Hepatocyte (in vitro differentiated cells): ENCODE results near the gene SMIM12. TPM values are rescaled to one million over a fixed set of nuclear protein-coding genes. Genes with fewer than 3 reads are reported as not detected.

Experiments used
- DNase-seq: peaks from one replicate; pipeline ENCODE4 v3.0.0-alpha.2; 2016; ENCODE audit warnings: low spot score
- H2AFZ ChIP-seq: fragments of 200-600 bp; sonication (generic); 2 replicates; pipeline ENCODE4 v1.6.0; 2016; ENCODE audit warnings: antibody characterized with exemption, mild to moderate bottlenecking
- H3K27ac ChIP-seq: fragments of 200-600 bp; sonication (generic); 2 replicates; pipeline ENCODE4 v1.5.1; 2016; ENCODE audit warnings: mild to moderate bottlenecking
- H3K27me3 ChIP-seq: fragments of 200-600 bp; sonication (generic); 2 replicates; pipeline ENCODE4 v1.6.1; 2016
- H3K36me3 ChIP-seq: fragments of 200-600 bp; sonication (generic); replicated peaks from 2 replicates; pipeline ENCODE4 v1.5.1; 2016; ENCODE audit warnings: low read depth; ENCODE audit not compliant: insufficient read depth
- H3K4me1 ChIP-seq: fragments of 200-600 bp; sonication (generic); 2 replicates; pipeline ENCODE4 v1.5.1; 2016; ENCODE audit warnings: mild to moderate bottlenecking, moderate library complexity; ENCODE audit not compliant: insufficient read depth
- H3K4me2 ChIP-seq: fragments of 200-600 bp; sonication (generic); 2 replicates; pipeline ENCODE4 v1.6.0; 2016
- H3K4me3 ChIP-seq: fragments of 200-600 bp; sonication (generic); 2 replicates; pipeline ENCODE4 v1.5.1; 2016; ENCODE audit warnings: mild to moderate bottlenecking
- H3K79me2 ChIP-seq: fragments of 200-600 bp; sonication (generic); 2 replicates; pipeline ENCODE4 v1.6.0; 2017; ENCODE audit warnings: mild to moderate bottlenecking
- H3K9me2 ChIP-seq: fragments of 200-600 bp; sonication (generic); replicated peaks from 2 replicates; pipeline ENCODE4 v1.6.0; 2017; ENCODE audit warnings: mild to moderate bottlenecking; ENCODE audit not compliant: insufficient read depth
- H3K9me3 ChIP-seq: fragments of 200-600 bp; sonication (generic); 2 replicates; pipeline ENCODE4 v1.5.1; 2016; ENCODE audit warnings: low read depth, mild to moderate bottlenecking
- H4K20me1 ChIP-seq: fragments of 200-600 bp; sonication (generic); 2 replicates; pipeline ENCODE4 v1.6.0; 2016; ENCODE audit warnings: mild to moderate bottlenecking; ENCODE audit not compliant: insufficient read depth, poor library complexity, severe bottlenecking
- EZH2 ChIP-seq: fragments of 200-600 bp; sonication (generic); IDR thresholded peaks from 2 replicates; pipeline ENCODE4 v1.6.1; 2016; ENCODE audit warnings: antibody characterized with exemption, mild to moderate bottlenecking, borderline replicate concordance
- EZH2phosphoT487 ChIP-seq: fragments of 200-600 bp; sonication (generic); IDR thresholded peaks from one replicate; pipeline ENCODE4 v1.6.1; 2018; ENCODE audit warnings: antibody characterized with exemption, mild to moderate bottlenecking, low read depth, moderate library complexity; ENCODE audit not compliant: unreplicated experiment, severe bottlenecking
- WGBS: methylation state at CpG from one replicate; pipeline ENCODE4 v1.1.6; 2016; ENCODE audit warnings: low lambda C conversion rate; ENCODE audit errors: missing lambda C conversion rate; 5-methylcytosine and 5-hydroxymethylcytosine counted together
- polyA plus RNA-seq: library from polyadenylated mRNA; unstranded; fragments of >200 nt; fragmentation: Nextera tagmentation; extraction: Ambion mirVana; gene quantifications from 2 replicates; pipeline ENCODE4 v1.2.1, GENCODE V29; 2016
- total RNA-seq: library from RNA; depleted of rRNA; stranded (reverse); fragments of >200 nt; gene quantifications from 2 replicates; pipeline ENCODE4 v1.2.3, GENCODE V29; 2014
- TF ChIP-seq, protein P1 (sequence below): fragments of 200-600 bp; sonication (generic); IDR thresholded peaks from 2 replicates; pipeline ENCODE4 v1.5.1; 2016; ENCODE audit warnings: antibody characterized with exemption, mild to moderate bottlenecking; ENCODE audit not compliant: poor library complexity

SMIM12 gene
- total and polyA plus RNA-seq, 2 experiments from 2014 or later = 21.9 to 53.8 TPM

DNA sequence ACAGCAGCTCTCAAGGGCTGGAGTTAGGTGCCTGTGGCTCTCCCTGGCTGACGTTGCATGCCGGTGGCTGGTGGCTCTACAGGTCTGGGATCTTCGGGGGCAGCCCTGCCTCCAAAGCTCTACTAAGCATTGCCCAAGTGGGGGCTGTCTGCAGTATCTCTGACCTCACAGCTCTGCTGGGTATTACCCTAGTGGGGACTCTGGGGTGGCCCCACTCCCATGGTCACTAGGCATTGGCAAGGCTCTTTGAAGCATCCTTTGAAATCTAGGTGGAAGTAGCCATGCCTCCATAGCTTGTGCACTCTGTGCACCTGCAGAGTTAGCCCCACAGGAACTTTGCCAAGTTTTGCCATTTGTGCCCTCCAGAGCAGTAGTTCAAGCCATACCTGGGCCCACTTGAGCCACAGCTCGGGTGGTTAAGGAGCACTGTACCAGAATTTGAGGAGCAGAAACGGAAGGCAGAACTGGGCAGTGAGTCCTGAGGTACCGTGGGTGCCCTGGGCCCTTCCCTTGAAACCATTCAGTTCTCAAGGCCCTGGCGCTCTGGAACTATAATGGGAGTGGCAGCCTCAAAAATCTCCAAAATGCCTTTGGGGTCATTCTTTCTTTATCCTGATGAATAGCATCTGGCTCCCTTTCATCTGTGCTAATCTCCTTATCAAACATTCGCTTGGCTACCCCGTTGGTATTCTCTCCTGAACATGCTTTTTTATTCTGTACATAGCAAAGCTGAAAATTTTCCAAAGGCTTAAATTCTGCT, 51.3 kb downstream of the SMIM12 start:
- 77% methylated on average over 9 of the region's 9 CpGs for WGBS

DNA sequence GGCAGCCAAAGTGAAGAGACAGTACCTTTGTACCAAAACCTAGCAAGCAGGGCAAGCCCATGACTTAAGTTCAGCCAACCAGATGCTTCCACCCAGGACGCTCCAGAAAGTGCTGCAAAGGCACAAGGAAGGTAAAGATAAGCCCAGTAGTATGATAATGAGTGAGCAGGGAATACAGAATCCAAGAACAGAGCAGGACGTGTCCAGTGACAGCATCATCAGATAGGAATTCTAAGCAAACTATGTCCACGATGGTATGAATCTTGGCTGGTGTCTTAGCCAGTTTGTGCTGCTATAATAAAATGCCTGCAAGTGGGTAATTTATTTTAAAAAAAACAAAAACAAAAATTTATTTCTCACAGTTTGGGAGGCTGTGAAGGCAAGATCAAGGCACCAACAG, 53.2 kb downstream of the SMIM12 start:
- H3K4me1 ChIP-seq = no peaks in the 10 kb centered on the region
- DNase-seq = no peak
- H3K79me2 ChIP-seq = no peaks in the 10 kb centered on the region
- no peaks in the 10 kb centered on the region for H4K20me1 ChIP-seq
- no peak overlapping the region for H3K4me3 ChIP-seq
- H3K27ac ChIP-seq = no peak overlapping the region
- no peak overlapping the region for H3K4me2 ChIP-seq
- no peak overlapping the region for H2AFZ ChIP-seq
- no peaks in the 10 kb centered on the region for H3K9me2 ChIP-seq
- no peaks in the 10 kb centered on the region for H3K36me3 ChIP-seq
- no peaks in the 10 kb centered on the region for H3K9me3 ChIP-seq
- H3K27me3 ChIP-seq = no peaks in the 10 kb centered on the region
- no peak for TF ChIP-seq EZH2phosphoT487
- TF ChIP-seq, protein P1, sequence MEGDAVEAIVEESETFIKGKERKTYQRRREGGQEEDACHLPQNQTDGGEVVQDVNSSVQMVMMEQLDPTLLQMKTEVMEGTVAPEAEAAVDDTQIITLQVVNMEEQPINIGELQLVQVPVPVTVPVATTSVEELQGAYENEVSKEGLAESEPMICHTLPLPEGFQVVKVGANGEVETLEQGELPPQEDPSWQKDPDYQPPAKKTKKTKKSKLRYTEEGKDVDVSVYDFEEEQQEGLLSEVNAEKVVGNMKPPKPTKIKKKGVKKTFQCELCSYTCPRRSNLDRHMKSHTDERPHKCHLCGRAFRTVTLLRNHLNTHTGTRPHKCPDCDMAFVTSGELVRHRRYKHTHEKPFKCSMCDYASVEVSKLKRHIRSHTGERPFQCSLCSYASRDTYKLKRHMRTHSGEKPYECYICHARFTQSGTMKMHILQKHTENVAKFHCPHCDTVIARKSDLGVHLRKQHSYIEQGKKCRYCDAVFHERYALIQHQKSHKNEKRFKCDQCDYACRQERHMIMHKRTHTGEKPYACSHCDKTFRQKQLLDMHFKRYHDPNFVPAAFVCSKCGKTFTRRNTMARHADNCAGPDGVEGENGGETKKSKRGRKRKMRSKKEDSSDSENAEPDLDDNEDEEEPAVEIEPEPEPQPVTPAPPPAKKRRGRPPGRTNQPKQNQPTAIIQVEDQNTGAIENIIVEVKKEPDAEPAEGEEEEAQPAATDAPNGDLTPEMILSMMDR = no peak
- no peak for TF ChIP-seq EZH2
- WGBS = 50% methylated on average over 3 of the region's 3 CpGs

More for the DNA sequence above, 51.3 kb downstream of the SMIM12 start:
- TF ChIP-seq, protein P1 = no peak
- no peak for TF ChIP-seq EZH2phosphoT487
- no peak for TF ChIP-seq EZH2
- Histone ChIP-seq H3K9me2 (no peaks in the 10 kb centered on the region), H3K27me3 (no peaks in the 10 kb centered on the region), H3K4me1 (no peaks in the 10 kb centered on the region), H3K79me2 (no peaks in the 10 kb centered on the region), H3K4me2 (no peak overlapping the region), H2AFZ (no peak overlapping the region), H3K36me3 (no peaks in the 10 kb centered on the region), H3K4me3 (no peak overlapping the region), H3K9me3 (no peaks in the 10 kb centered on the region), H4K20me1 (no peaks in the 10 kb centered on the region), H3K27ac (no peak overlapping the region)
- no peak for DNase-seq

DNA sequence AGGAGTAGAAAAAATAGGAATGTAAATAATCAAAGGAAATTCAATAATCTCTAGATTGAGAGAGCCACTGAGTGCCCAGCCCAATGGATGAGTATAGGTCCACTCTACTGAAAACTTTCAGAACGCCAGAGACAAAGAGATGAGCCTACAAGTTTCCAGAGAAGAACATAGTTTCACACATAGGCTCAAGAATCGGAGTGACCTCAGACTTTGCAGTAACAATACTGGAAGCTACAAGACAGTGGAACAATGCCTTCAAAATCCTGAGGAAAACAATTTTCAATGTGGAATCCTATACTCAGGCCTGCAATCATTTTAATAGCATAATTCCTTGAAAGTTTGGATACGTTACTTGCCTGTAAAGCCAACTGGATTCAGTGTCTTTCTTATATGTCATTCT, 55.8 kb downstream of the SMIM12 start:
- H3K4me2 ChIP-seq = no peak overlapping the region
- no peaks in the 10 kb centered on the region for H3K27me3 ChIP-seq
- TF ChIP-seq EZH2phosphoT487 (no peak), EZH2 (no peak)
- TF ChIP-seq, protein P1 = no peak
- H3K79me2 ChIP-seq = no peaks in the 10 kb centered on the region
- no peaks in the 10 kb centered on the region for H3K9me3 ChIP-seq
- no peak overlapping the region for H2AFZ ChIP-seq
- H3K4me3 ChIP-seq = no peak overlapping the region
- DNase-seq = no peak
- H4K20me1 ChIP-seq = no peaks in the 10 kb centered on the region
- WGBS = 94% methylated on average over 3 of the region's 3 CpGs
- no peak overlapping the region for H3K27ac ChIP-seq
- no peaks in the 10 kb centered on the region for H3K4me1 ChIP-seq
- no peaks in the 10 kb centered on the region for H3K36me3 ChIP-seq
- H3K9me2 ChIP-seq = no peaks in the 10 kb centered on the region

Other genes with a start within 250 kb of the SMIM12 start
- gene GJB5, start 104.7 kb downstream of the SMIM12 start, total RNA-seq = 0.76 and 0.80 TPM in 2 replicates
- 0.85 and 1.1 TPM in 2 replicates for gene GJB5, start 104.7 kb downstream of the SMIM12 start, polyA plus RNA-seq
- gene GJB4, start 100.0 kb downstream of the SMIM12 start, total RNA-seq = 1.00 and 2.0 TPM in 2 replicates
- 1.3 and 2.5 TPM in 2 replicates for gene GJB4, start 100.0 kb downstream of the SMIM12 start, polyA plus RNA-seq
- 2.8 and 3.2 TPM in 2 replicates for gene GJB3, start 78.5 kb downstream of the SMIM12 start, total RNA-seq
- gene GJB3, start 78.5 kb downstream of the SMIM12 start, polyA plus RNA-seq = 2.0 and 8.4 TPM in 2 replicates
- gene GJA4, start 66.8 kb downstream of the SMIM12 start, total RNA-seq = 2.5 and 3.8 TPM in 2 replicates
- gene GJA4, start 66.8 kb downstream of the SMIM12 start, polyA plus RNA-seq = 3.7 and 7.7 TPM in 2 replicates
- gene DLGAP3, start 69.9 kb upstream of the SMIM12 start, total RNA-seq = 0.04 and 0.33 TPM in 2 replicates
- 0.79 and 1.0 TPM in 2 replicates for gene DLGAP3, start 69.9 kb upstream of the SMIM12 start, polyA plus RNA-seq
- gene TMEM35B, start 125.6 kb upstream of the SMIM12 start, total RNA-seq = 37.5 and 43.8 TPM in 2 replicates
- gene TMEM35B, start 125.6 kb upstream of the SMIM12 start, polyA plus RNA-seq = 51.5 and 51.8 TPM in 2 replicates
- 16.7 and 20.7 TPM in 2 replicates for gene ZMYM6, start 172.2 kb upstream of the SMIM12 start, total RNA-seq
- gene ZMYM6, start 172.2 kb upstream of the SMIM12 start, polyA plus RNA-seq = 10.6 and 11.3 TPM in 2 replicates
- 17.9 and 18.7 TPM in 2 replicates for gene ZMYM1, start 219.6 kb upstream of the SMIM12 start, total RNA-seq
- 3.8 and 4.7 TPM in 2 replicates for gene ZMYM1, start 219.6 kb upstream of the SMIM12 start, polyA plus RNA-seq